Activated CD8-positive, alpha-beta memory T cell treated with anti-CD3 and anti-CD28 coated beads for 48 hours (primary cell): ENCODE data around the gene THYN1.
"Not testable (repeated sequence)": the region's sequence is repeated elsewhere in the genome, so short reads cannot be mapped to it uniquely, and the experiment has no call there.

ENCODE experiments used
- DNase-seq, 3 experiments: peaks; one replicate each; pipeline ENCODE4 v3.0.0-alpha.2; 2020; ENCODE audit warnings: low read depth in 2 of 3, low spot score in 2 of 3

THYN1 gene

DNA sequence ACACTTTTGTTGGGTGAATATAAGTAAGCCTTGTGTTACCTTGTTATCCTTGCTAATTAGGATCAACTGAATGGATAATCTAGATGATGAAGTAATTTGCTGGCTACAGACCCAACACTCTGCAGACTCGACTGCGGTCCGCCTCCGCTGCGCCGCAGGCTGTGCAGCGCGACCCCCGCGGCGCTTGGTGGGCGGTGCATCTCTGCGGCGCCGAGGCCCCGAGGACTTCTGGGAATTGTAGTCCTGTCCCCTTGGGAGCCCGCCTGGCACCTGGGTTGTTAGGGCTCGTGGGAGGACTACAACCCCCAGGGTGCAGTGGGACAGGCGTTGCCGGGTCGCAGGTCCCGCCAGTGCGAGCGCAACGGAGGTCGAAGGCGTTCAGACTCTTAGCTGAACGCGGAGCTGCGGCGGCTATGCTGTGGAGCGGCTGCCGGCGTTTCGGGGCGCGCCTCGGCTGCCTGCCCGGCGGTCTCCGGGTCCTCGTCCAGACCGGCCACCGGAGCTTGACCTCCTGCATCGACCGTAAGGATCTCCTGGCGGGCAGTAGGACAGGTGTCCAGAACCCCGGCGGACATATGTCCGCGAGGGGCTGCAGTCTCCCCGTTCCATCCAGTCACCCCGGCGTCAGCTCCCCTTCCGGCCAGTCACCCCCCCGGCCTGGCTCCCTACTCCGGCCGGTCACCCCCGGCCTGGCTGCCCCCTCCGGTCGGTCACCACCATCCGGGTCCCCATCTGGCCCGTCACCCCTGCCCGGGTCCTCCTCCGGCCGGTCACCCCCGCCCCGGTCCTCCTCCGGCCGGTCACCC, at the start of gene THYN1, which contains the start of gene ACAD8:
Gene THYN1, minus strand, starts transcription at position 165 of the 806 bp plus-strand sequence. CDS start 470 bp downstream, outside the sequence.
Gene ACAD8, plus strand, starts transcription at position 381 of the 806 bp plus-strand sequence. Its CDS starts 33 bp downstream, at position 414.
- DNase-seq: peak; percentile 61 to 94 (median 84)

GRCh38 chr11:134294664-134295063, 41.5 kb upstream of the THYN1 start:
- DNase-seq: no peak

- DNase-seq: no peak
These were observed 40.3 kb upstream of the THYN1 start for GRCh38 chr11:134293119-134294113.

- no peak for DNase-seq
These were observed 39.5 kb upstream of the THYN1 start for GRCh38 chr11:134292661-134293060.

DNA sequence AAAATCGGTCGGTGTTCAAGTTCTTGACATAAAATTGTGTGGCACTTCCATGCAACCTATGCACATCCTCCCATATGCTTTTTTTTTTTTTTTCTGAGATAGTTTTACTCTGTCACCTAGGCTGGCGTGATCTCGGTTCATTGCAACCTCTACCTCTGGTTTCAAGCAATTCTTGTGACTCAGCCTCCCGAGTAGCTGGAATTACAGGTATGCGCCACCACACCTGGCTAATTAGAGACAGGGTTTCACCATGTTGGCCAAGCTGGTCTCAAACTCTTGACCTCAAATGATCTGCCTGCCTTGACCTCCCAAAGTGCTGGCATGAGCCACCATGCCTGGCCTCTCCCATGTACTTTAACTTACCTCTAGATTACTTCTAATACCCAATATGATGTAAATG, 38.0 kb upstream of the THYN1 start:
- DNase-seq: no peak

DNA sequence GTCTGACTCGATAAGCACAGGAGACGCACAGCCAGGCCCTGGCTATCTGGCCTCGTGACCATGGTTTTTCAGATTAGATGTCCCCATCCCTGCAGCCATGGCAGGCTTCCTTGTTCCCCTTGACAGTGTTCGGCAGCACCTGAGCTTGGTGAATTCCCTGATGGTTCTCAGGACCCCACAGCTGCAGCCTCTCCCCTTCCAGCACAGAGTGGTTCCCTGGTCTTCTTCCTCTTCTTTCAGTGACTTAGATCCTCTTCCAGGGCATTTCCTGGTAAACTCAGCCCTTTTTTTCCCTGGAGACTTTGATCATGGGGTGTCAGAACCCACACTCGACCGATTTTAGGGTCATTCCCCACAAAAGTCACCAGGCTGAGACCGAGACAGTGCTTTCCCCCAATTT, 37.5 kb upstream of the THYN1 start:
- no peak for DNase-seq

- DNase-seq: no peak
These were observed 36.6 kb upstream of the THYN1 start for GRCh38 chr11:134289789-134290188.

GRCh38 chr11:134289167-134289566, 36.0 kb upstream of the THYN1 start:
- DNase-seq: no peak

DNA sequence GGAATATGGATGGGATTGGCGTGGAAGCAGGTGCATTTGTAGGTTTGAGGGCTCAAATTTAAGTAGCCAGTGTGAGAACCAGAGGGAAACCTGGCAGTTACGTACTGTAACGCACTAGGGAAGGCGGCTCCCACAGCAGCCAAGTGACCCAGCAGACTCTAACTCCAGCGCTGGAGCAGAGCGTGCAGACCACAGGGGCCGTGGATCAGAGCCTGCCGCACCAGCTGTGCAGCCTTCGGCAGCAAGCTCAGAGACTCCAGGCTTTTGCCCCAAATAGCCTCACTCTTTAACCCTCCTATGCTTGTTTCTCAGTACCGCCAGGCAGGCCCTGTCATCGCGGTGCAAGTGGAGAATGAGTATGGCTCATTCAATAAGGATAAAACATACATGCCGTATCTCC, 35.3 kb upstream of the THYN1 start:
- no peak for DNase-seq

GRCh38 chr11:134287561-134287960, 34.4 kb upstream of the THYN1 start:
- no peak for DNase-seq

- DNase-seq: not testable (repeated sequence)
These were observed 31.2 kb upstream of the THYN1 start for GRCh38 chr11:134284349-134284748.

- no peak for DNase-seq
These were observed 30.5 kb upstream of the THYN1 start for GRCh38 chr11:134283461-134284230.

DNA sequence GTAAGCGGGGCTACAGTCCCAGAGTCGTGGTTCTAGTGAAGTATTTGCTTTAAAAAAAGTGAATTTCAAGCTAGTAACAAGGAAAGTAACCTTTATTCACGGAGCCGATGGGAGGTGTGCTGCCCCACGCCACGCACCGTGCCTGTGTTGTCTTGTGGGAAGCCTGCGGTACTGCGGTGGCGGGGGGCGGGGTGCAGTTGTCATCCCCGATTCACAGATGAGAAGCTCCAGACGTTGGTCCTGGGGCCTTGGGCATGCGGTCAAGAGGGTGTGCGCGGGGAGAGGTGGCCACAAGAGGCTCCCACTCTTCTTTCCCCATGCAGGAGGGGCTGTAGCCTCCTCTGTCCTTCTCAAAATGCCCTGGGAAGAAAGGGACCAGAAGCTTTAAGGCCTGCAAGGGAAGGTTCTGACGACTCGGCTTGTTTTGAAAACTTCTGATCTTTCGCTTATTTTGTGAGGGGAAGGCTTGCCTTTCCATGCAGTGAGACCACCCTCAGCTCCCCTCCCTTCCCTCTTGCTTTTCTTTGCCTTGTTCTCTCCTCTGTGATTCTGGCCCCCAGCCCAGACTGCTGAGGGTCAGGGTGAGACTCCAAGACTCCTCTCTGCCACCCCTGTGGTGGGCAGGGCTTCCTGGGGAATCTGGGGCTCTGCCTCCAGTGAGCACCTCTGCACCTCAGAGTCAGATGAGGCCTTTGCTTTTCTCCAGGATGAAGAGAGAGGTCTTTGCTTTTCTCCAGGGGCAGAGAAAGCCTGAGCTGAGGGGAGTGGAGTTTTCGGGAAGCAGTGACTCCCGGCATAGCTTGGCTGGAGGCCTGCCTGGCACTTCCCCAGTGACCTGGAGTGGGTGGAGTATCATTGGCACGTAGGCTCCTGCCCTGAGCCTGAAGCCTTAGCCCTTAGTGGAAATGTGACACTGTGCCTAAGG, 29.2 kb upstream of the THYN1 start:
- no peak for DNase-seq

DNA sequence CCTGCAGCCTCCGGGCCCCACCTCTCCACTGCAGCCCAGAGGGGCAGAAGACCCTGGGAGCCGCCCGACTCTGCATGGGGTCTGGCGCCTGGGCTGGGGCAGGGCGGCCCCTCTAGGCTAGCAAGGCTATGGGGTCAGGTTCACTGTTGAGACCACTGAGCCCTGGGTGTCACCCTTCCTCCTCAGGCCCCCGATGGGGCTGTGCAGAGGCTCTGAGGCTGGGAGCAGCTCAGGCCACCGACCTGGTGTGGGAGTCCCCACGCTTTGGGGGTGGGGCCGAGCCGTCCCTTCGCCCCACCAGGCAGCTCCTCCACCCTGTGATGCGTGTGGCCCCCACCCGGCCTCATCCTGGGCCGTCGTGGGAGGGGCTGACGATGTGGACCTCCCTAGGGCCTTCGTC, 28.5 kb upstream of the THYN1 start:
- not testable (repeated sequence) for DNase-seq

DNA sequence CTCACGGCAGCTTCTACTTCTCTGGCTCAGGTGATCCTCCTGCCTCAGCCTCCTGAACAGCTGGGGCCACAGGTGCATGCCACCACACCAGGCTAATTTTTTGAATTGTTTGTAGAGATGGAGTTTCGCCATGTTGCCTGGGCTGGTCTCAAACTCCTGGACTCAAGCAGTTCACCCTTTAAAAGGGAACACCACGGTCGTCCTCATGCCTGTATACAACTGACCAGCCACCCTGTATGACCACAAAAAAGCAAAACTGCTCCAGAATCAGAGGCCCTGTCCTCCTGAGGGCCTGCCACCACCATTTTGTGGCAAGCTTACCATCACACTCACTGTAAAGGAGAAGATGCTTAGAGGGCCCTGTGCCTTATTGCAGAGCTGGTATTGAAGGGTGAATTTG, 25.2 kb upstream of the THYN1 start:
- no peak for DNase-seq

DNA sequence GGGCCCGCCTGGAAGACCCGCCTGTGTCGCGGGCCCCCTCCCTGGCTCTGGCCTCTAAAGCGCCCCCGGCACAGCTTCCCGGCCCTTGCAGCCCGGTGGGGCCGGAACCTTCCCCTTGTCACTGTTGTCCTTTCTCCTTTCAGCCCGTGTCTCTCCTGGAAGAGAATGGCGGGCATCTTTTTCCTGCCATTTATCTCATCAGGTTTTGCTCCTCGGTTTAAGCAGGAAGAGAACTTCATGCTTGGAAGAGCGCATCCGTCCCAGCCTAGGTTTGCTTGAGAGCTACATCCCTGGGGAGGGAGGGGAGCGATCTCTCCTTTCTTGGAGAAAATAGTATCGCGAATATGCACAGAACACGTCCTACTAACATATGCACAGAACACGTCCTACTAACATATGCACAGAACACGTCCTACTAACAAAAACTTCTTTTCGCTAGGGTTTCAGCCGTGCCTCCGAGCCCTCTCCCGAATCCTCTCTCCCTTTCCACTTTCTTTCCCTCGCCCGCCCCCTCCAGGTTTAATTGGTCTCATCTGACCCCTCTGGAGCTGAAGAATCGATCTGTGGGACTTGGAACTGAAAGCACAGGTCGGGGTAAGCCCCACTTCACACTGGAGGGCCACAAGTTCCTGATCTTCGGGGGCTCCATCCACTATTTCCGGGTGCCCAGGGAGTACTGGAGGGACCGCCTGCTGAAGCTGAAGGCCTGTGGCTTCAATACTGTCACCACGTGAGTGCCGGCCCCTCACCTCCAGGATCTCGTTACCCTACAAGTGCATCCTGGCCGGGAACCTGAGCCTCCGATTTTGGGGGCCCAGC, 24.2 kb upstream of the THYN1 start:
- DNase-seq: no peak

GRCh38 chr11:134276396-134277182, 23.4 kb upstream of the THYN1 start:
- DNase-seq: no peak
